Hematopoietic multipotent progenitor cell treated with erythropoietin and hydrocortisone succinate and interleukin-3 and kit ligand, for 15 days (in vitro differentiated cells): ENCODE data around the gene ZNF253.
"Not testable (repeated sequence)": the region's sequence is repeated elsewhere in the genome, so short reads cannot be mapped to it uniquely, and the experiment has no call there.

Source experiments
- DNase-seq: peaks from one replicate; pipeline ENCODE4 v3.0.0-alpha.2; 2015; ENCODE audit warnings: low spot score

ZNF253 gene

DNA sequence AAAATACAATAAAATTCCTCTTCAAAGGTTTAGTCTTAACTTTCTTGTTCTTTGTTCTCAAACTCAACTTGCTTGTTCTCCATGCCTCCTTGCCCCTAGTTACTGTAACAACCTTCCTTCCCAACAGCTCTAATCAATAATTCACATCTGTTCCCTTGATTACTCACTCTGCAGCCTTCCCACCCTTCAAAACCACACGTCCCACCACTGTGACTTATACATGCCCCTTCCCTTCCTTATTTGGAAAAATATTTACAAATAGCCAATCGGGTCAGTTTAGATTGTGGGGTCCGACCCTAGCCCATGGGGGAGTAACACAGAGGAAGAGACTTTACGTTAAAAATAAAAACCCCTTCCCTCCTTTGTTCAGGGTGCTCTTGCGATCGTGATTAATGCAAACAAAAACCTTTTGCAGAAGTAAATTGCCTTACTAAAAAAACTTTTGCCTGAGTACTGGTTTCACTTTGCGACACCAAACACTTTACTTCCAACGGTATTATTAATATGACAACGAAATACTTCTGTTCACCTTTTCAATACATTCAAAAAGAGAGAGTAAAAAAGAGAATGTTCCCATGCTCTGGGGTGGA, 34.6 kb downstream of the ZNF253 start:
- no peak for DNase-seq

GRCh38 chr19:19900729-19901444, 35.2 kb downstream of the ZNF253 start, which contains the start of gene ZNF93:
TSS of gene ZNF93 (plus strand) at chr19:19900946. CDS start at chr19:19901089, 143 bp downstream.
- no peak for DNase-seq

- DNase-seq = not testable (repeated sequence)
Measured at GRCh38 chr19:19907551-19907950, 41.9 kb downstream of the ZNF253 start.

DNA sequence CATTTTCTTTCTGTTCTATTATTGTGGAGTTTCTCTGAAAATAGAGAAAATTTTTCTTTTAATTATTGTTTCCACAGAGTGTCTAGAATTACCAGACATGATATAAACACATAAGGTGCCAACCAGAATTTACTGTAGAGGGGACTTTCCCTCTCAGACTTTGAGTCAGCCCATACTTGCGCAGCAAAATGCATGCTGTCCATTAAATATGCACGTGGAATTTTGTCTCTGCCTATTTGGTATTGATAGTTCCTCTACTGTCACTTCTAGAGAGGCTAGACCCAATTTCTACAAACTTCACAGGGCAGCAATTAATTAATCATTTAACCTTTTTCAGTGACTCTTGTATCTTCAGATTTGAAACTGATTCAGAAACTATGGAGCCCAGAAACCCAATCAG, 44.0 kb downstream of the ZNF253 start:
- no peak for DNase-seq

- DNase-seq = no peak
Measured at GRCh38 chr19:19911150-19911549, 45.5 kb downstream of the ZNF253 start.

DNA sequence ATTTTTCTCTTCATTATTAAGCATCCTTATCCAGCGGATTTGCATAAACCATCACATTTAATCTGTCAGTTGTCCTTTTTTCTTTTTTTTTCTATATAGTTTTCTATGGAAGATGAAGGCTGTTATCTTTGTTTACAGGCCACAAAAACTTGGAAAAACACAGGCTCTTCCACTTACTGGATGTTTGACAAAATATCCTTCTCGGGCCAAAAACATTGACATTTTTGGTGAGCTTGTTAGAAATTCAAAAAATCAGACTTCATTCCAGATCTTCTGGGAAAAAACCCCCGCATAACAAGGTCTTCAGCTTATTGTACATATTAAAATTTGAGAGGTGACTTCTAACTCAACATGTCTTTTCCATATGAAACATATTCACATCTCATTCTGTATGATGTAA, 48.9 kb downstream of the ZNF253 start:
- no peak for DNase-seq

GRCh38 chr19:19930417-19930816, 64.7 kb downstream of the ZNF253 start:
- not testable (repeated sequence) for DNase-seq

DNA sequence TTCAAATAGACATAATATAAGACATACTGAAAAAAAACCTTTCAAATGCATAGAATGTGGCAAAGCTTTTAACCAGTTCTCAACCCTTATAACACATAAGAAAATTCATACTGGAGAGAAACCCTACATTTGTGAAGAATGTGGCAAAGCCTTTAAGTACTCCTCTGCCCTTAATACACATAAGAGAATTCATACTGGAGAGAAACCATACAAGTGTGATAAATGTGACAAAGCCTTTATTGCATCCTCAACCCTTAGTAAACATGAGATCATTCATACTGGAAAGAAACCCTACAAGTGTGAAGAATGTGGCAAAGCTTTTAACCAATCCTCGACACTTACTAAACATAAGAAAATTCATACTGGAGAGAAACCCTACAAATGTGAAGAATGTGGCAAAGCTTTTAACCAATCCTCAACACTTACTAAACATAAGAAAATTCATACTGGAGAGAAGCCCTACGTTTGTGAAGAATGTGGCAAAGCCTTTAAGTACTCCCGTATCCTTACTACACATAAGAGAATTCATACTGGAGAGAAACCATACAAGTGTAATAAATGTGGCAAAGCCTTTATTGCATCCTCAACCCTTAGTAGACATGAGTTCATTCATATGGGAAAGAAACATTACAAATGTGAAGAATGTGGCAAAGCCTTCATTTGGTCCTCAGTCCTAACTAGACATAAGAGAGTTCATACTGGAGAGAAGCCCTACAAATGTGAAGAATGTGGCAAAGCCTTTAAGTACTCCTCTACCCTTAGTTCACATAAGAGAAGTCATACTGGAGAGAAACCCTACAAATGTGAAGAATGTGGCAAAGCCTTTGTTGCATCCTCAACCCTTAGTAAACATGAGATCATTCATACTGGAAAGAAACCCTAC, 68.0 kb downstream of the ZNF253 start:
- not testable (repeated sequence) for DNase-seq

DNA sequence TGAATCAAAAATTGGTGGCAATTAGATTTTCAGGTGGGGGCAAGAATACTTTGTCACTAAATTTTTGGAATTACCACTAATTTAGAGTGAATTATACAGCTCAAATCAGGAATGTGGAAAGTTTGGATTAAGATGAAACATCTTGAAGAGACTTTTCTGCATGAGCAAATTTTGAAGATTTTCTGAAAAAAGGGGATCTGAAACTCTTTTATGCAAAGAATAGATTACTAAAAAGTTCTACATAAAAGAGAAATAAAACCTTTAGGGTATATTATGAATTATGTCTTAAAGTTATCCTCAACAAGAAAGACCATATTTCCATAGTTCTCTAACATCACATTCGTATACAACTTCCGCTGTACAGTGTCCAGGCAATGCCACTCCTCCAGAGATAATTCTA, 71.7 kb downstream of the ZNF253 start:
- DNase-seq = no peak

DNA sequence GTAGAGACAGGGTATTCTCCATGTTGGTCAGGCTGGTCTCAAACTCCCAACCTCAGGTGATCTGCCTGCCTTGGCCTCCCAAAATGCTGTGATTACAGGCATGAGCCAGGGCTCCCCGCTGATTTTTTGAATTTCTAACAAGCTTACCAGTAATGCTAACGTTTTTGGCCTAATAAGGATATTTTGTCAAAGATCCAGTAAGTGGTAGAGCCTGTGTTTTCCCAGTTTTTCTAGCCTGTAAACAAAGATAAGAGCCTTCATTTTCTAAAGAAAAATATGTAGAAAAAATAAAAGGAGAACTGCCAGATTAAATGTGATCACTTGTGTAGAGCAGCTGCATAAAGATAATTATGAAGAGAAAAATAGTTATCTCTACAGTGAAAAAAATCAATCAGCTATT, 72.8 kb downstream of the ZNF253 start:
- no peak for DNase-seq

- no peak for DNase-seq
Measured at GRCh38 chr19:19943848-19944582, 78.3 kb downstream of the ZNF253 start.
